HFFc6 (cell line): ENCODE measurements around the gene PHLDA1. TPM values are rescaled to one million over a fixed set of nuclear protein-coding genes. Genes with fewer than 3 reads are reported as not detected.

Experiments used
- DNase-seq: peaks from one replicate; pipeline ENCODE4 v3.0.0-alpha.2; 2018
- H3K27ac Mint-ChIP-seq: 2 replicates; pipeline ENCODE4 v1.8.0; 2020; ENCODE audit warnings: mild to moderate bottlenecking, mixed read lengths
- H3K27me3 Mint-ChIP-seq: 2 replicates; pipeline ENCODE4 v1.8.0; 2021; ENCODE audit warnings: mild to moderate bottlenecking, moderate library complexity, mixed read lengths; ENCODE audit not compliant: insufficient read depth
- H3K36me3 Mint-ChIP-seq: 2 replicates; pipeline ENCODE4 v1.8.0; 2021; ENCODE audit warnings: low read depth, mixed read lengths
- H3K4me1 Mint-ChIP-seq: 2 replicates; pipeline ENCODE4 v1.8.0; 2020; ENCODE audit warnings: low read depth, mixed read lengths
- H3K4me3 Mint-ChIP-seq: 2 replicates; pipeline ENCODE4 v1.8.0; 2020; ENCODE audit warnings: mild to moderate bottlenecking, moderate library complexity, mixed read lengths
- H3K9me3 Mint-ChIP-seq: 2 replicates; pipeline ENCODE4 v1.8.0; 2020; ENCODE audit warnings: mild to moderate bottlenecking, mixed read lengths
- total RNA-seq, 6 experiments: library from RNA; stranded (reverse); fragmentation: NEBNext Ultra II Directional; extraction: Animal tissue kit (Norgen Biotek cat#: 25700); gene quantifications; 2 replicates in 1 of 6; 3 replicates in 5 of 6; pipeline ENCODE4 v1.2.3, GENCODE V29; 2021
- TF ChIP-seq, protein P1 (sequence below): fragments of 200-600 bp; sonication (generic); IDR thresholded peaks from 2 replicates; pipeline ENCODE4 v1.5.0; 2021; ENCODE audit warnings: antibody characterized with exemption, mild to moderate bottlenecking

The PHLDA1 gene
- total RNA-seq, 6 experiments from 2014 or later = 49.2 to 81.5 (median 76.2) TPM

DNA sequence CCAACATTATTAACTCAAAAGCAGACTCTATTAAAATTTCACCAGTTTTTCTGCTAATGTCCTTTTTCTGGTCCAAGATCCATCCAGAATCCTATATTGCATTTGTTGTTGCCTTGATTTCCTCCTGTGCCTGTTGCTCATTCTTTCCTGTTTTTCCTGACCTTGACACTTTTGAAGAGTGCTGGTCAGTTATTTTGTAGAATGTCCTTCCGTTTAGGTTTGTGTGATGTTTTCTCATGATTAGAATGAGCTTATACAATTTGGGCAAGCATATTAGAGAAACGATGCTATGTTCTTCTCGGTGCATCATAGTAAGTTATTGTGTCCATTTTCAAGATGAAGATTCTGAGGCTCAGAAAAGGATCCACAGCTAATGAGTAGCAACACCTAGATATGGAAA lies 33.9 kb downstream of the PHLDA1 start:
- Mint-ChIP-seq H3K4me1 (peaks cover 72% of the 10 kb centered on the region), H3K36me3 (no peaks in the 10 kb centered on the region), H3K27ac (peak overlapping the region; percentile 37), H3K27me3 (no peaks in the 10 kb centered on the region), H3K4me3 (no peak overlapping the region), H3K9me3 (no peaks in the 10 kb centered on the region)
- no peak for DNase-seq
- TF ChIP-seq, protein P1, sequence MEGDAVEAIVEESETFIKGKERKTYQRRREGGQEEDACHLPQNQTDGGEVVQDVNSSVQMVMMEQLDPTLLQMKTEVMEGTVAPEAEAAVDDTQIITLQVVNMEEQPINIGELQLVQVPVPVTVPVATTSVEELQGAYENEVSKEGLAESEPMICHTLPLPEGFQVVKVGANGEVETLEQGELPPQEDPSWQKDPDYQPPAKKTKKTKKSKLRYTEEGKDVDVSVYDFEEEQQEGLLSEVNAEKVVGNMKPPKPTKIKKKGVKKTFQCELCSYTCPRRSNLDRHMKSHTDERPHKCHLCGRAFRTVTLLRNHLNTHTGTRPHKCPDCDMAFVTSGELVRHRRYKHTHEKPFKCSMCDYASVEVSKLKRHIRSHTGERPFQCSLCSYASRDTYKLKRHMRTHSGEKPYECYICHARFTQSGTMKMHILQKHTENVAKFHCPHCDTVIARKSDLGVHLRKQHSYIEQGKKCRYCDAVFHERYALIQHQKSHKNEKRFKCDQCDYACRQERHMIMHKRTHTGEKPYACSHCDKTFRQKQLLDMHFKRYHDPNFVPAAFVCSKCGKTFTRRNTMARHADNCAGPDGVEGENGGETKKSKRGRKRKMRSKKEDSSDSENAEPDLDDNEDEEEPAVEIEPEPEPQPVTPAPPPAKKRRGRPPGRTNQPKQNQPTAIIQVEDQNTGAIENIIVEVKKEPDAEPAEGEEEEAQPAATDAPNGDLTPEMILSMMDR = no peak

DNA sequence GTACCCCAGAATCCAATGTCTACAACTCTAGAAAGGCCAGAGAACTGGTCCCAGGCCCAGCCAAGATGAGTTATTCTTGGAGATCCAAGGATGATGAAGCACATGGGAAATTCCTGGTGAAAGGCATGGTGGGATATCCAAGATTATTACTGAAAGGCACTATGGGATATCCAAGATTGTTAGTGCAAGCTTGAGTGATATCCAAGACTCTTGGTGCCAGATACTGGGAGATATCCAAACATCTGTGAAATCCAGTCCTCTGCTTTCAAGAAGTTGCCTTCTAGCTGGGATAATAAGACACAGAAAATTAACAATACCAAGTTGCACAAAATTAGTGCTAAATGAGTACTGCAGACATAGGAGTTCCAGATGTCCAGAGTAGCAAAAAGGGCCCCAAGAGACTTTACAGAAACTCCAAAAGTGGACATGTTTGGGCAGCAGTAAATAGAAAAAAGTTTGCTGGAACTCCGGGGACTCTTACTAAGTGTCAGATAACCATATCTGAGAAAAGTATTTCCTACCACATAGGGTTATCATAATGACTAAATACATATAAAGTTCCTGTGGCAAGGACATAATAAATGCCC lies 34.6 kb downstream of the PHLDA1 start:
- H3K4me1 Mint-ChIP-seq = peaks cover 72% of the 10 kb centered on the region
- TF ChIP-seq, protein P1 = no peak
- H3K4me3 Mint-ChIP-seq = no peak overlapping the region
- H3K9me3 Mint-ChIP-seq = no peaks in the 10 kb centered on the region
- no peaks in the 10 kb centered on the region for H3K27me3 Mint-ChIP-seq
- peak overlapping the region; percentile 74 for H3K27ac Mint-ChIP-seq
- no peaks in the 10 kb centered on the region for H3K36me3 Mint-ChIP-seq
- DNase-seq = no peak

DNA sequence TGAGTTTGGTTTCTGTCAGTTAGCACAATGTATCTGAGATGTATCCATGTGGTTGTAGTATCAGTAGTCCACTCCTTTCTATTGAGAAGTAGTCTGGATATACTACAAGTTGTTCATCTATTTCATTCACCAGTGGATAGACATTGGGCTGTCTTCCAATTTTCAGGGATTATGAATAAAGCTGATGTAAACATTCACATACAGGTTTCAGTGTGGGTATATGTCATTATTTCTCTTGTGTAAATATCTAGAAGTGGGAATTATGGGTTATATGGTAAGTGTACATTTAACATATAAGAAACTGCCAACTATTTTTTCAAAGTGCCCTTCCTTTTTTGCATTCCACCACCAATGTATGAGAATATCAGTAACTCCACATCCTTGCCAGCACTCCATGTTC lies 35.9 kb downstream of the PHLDA1 start:
- Mint-ChIP-seq H3K9me3 (no peaks in the 10 kb centered on the region), H3K4me3 (no peak overlapping the region), H3K27me3 (no peaks in the 10 kb centered on the region), H3K36me3 (no peaks in the 10 kb centered on the region), H3K4me1 (peaks cover 69% of the 10 kb centered on the region), H3K27ac (no peak overlapping the region; the same call in 1 of the 2 replicates)
- DNase-seq = no peak
- TF ChIP-seq, protein P1 = no peak

DNA sequence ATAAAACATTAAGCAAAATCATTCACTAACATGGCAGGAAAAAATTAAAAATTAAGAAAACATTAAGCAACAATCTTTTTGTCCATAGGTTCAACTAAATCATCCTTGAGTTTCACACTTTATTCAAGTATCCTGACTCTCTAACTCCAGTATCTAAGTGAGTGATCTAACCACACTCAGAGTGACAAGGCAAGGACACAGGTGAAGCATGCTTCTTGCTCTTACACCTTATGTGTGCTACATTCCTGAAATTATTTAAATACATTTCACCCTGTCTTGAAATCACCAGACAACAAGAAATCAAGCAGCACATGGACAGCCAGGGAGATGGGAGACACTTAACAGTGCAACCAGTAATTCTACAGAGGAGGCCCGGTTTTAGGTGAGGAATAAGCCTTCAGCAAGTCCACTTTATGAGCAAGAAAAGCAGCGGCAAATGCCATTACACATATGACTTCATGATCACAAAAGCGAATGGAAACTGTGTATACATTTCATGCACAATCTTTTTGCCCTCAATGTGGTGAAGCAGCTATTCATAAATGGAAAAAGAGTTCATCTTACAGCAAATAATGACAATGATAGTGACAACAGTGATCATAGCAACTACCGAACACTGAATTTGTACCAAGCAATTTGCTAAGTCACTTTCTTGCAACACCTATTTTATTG lies 37.4 kb downstream of the PHLDA1 start:
- Mint-ChIP-seq H3K27ac (no peak overlapping the region), H3K36me3 (peaks cover 11% of the 10 kb centered on the region), H3K27me3 (no peaks in the 10 kb centered on the region), H3K4me3 (no peak overlapping the region), H3K9me3 (peaks cover 1% of the 10 kb centered on the region), H3K4me1 (peaks cover 54% of the 10 kb centered on the region)
- no peak for DNase-seq
- TF ChIP-seq, protein P1 = no peak

DNA sequence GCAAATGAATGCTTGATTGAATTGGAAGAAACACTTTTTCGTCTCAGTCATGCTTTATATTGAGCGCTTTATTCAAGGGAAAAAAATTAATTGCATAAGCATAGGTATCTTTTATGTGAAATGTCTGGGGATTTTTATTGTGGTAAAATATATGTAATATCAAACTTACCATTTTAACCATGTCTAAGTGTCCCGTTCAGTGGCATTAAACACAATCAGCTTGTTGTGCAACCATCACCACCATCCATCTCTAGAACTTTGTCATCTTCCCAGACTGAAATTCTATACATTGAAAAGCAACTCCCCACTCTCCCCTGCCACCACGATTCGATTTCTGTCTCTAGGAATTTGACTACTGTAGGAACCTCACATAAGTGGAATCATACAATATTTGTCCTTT lies 39.8 kb downstream of the PHLDA1 start:
- no peak overlapping the region for H3K27ac Mint-ChIP-seq
- TF ChIP-seq, protein P1 = no peak

More for the DNA sequence above, 39.8 kb downstream of the PHLDA1 start:
- peaks cover 15% of the 10 kb centered on the region for H3K9me3 Mint-ChIP-seq
- peaks cover 2% of the 10 kb centered on the region; the same call in 1 of the 2 replicates for H3K27me3 Mint-ChIP-seq
- H3K4me1 Mint-ChIP-seq = peaks cover 30% of the 10 kb centered on the region
- DNase-seq = no peak
- no peak overlapping the region for H3K4me3 Mint-ChIP-seq
- peaks cover 25% of the 10 kb centered on the region for H3K36me3 Mint-ChIP-seq
